ENCODE measurements around the gene MKX. TPM values are rescaled to one million over a fixed set of nuclear protein-coding genes. Genes with fewer than 3 reads are reported as not detected.

MKX gene
- total RNA-seq, 2 donors from 2014 or later, result 10.1 to 10.5 TPM

GRCh38 chr10:27664461-27664860, 81.2 kb downstream of the MKX start:
- Histone ChIP-seq H3K36me3 (no peaks in the 10 kb centered on the region), H3K27ac (no peak overlapping the region), H3K4me1 (replicated peaks) (no peaks in the 10 kb centered on the region), H3K27me3 (replicated peaks; ENCODE audit: insufficient read depth) (no peaks in the 10 kb centered on the region), H3K9me3 (no peaks in the 10 kb centered on the region), H3K4me3 (no peak overlapping the region)
- TF ChIP-seq POLR2A (IDR thresholded peaks at IDR 0.05) (no peak), POLR2AphosphoS5 (IDR thresholded peaks at IDR 0.05) (no peak)
- 80% methylated on average over 5 of the region's 5 CpGs for WGBS
- intact Hi-C loops (cut with DNase I), result no loop called here
- no peak for DNase-seq (ENCODE audit: low spot score)

GRCh38 chr10:27663621-27664020, 82.0 kb downstream of the MKX start:
- no peaks in the 10 kb centered on the region for H3K4me1 ChIP-seq (replicated peaks)
- no peak for DNase-seq (ENCODE audit: low spot score)
- no peak overlapping the region for H3K4me3 ChIP-seq
- no peak overlapping the region for H3K27ac ChIP-seq
- no peaks in the 10 kb centered on the region for H3K9me3 ChIP-seq
- TF ChIP-seq POLR2A (IDR thresholded peaks at IDR 0.05), result no peak
- no peak for TF ChIP-seq POLR2AphosphoS5 (IDR thresholded peaks at IDR 0.05)
- no peak for TF ChIP-seq CTCF (IDR thresholded peaks at IDR 0.05)
- no peaks in the 10 kb centered on the region for H3K27me3 ChIP-seq (replicated peaks; ENCODE audit: insufficient read depth)
- H3K36me3 ChIP-seq, result no peaks in the 10 kb centered on the region
- intact Hi-C loops (cut with DNase I), result no loop called here

- Histone ChIP-seq H3K9me3 (no peaks in the 10 kb centered on the region), H3K4me3 (no peak overlapping the region), H3K27me3 (replicated peaks; ENCODE audit: insufficient read depth) (no peaks in the 10 kb centered on the region), H3K36me3 (no peaks in the 10 kb centered on the region), H3K4me1 (replicated peaks) (no peaks in the 10 kb centered on the region), H3K27ac (no peak overlapping the region)
- 76% methylated on average over 3 of the region's 3 CpGs for WGBS
- no peak for TF ChIP-seq POLR2A (IDR thresholded peaks at IDR 0.05)
- TF ChIP-seq CTCF (IDR thresholded peaks at IDR 0.05), result no peak
- TF ChIP-seq POLR2AphosphoS5 (IDR thresholded peaks at IDR 0.05), result no peak
- no peak for DNase-seq (ENCODE audit: low spot score)
- intact Hi-C loops (cut with DNase I), result no loop called here
Measured at GRCh38 chr10:27661514-27662286, 83.9 kb downstream of the MKX start.

GRCh38 chr10:27660711-27661110, 84.9 kb downstream of the MKX start:
- H3K27ac ChIP-seq, result no peak overlapping the region
- H3K9me3 ChIP-seq, result no peaks in the 10 kb centered on the region
- intact Hi-C loops (cut with DNase I), result no loop called here
- no peaks in the 10 kb centered on the region for H3K36me3 ChIP-seq
- no peak for DNase-seq (ENCODE audit: low spot score)
- no peaks in the 10 kb centered on the region for H3K4me1 ChIP-seq (replicated peaks)
- TF ChIP-seq CTCF (IDR thresholded peaks at IDR 0.05) (no peak), POLR2A (IDR thresholded peaks at IDR 0.05) (no peak), POLR2AphosphoS5 (IDR thresholded peaks at IDR 0.05) (no peak)
- WGBS, result 61% methylated on average over 4 of the region's 4 CpGs
- no peaks in the 10 kb centered on the region for H3K27me3 ChIP-seq (replicated peaks; ENCODE audit: insufficient read depth)
- no peak overlapping the region for H3K4me3 ChIP-seq

GRCh38 chr10:27660268-27660667, 85.4 kb downstream of the MKX start:
- no peaks in the 10 kb centered on the region for H3K9me3 ChIP-seq
- no peaks in the 10 kb centered on the region for H3K4me1 ChIP-seq (replicated peaks)
- WGBS, result 85% methylated on average over 11 of the region's 11 CpGs
- no peak overlapping the region for H3K27ac ChIP-seq
- no peak for TF ChIP-seq POLR2A (IDR thresholded peaks at IDR 0.05)
- no peak for TF ChIP-seq CTCF (IDR thresholded peaks at IDR 0.05)
- no peak for TF ChIP-seq POLR2AphosphoS5 (IDR thresholded peaks at IDR 0.05)
- no peak for DNase-seq (ENCODE audit: low spot score)
- H3K27me3 ChIP-seq (replicated peaks; ENCODE audit: insufficient read depth), result no peaks in the 10 kb centered on the region
- intact Hi-C loops (cut with DNase I), result no loop called here
- no peaks in the 10 kb centered on the region for H3K36me3 ChIP-seq
- H3K4me3 ChIP-seq, result no peak overlapping the region
